NK-92 treated with Interleukin-12 subunit alpha and Interleukin-12 subunit beta, amount 100 ng/mL, for 24 hours (cell line): ENCODE data around the gene COL2A1.

Experiments
- DNase-seq: peaks from one replicate; lab custom pipeline; 2025; lab: John Stamatoyannopoulos, UW

The COL2A1 gene

DNA sequence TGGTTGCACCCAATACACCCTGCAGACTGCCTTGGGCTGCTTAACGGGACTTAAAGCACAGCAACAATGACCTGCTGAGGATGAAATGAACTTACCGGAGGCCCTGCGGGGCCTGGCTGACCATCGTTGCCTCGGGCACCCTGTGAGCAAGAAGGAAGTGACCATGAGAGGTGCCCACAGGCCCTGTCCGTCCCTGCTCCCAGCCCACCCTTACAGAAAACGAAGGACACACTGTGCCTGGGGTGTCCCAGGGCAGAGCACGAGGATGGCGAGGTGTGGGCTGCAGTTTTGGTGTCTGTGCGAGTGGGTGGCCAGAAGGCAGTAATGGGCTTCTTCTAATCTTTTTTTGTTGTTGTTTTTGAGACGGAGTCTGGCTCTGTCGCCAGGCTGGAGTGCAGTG lies 14.6 kb downstream of the COL2A1 start:
- no peak for DNase-seq

DNA sequence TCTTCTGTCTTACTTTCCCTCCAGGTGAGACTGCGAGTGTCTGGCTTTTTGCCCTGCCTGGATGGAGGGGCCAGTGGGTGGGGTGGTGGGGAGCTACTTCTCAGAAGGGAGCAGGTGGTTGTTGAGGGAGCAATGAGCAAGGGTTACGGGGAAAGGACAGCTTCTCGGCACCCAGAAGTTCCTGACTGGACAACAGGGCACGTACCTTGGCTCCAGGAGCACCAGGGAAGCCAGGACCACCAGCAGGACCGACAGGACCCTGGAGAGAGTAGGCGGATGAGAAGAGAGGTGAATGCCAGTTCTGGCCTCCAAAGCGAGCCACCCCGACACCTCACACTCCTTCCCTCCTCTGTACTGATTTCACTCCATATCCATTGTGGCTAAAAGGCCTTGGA lies 15.3 kb downstream of the COL2A1 start:
- no peak for DNase-seq

DNA sequence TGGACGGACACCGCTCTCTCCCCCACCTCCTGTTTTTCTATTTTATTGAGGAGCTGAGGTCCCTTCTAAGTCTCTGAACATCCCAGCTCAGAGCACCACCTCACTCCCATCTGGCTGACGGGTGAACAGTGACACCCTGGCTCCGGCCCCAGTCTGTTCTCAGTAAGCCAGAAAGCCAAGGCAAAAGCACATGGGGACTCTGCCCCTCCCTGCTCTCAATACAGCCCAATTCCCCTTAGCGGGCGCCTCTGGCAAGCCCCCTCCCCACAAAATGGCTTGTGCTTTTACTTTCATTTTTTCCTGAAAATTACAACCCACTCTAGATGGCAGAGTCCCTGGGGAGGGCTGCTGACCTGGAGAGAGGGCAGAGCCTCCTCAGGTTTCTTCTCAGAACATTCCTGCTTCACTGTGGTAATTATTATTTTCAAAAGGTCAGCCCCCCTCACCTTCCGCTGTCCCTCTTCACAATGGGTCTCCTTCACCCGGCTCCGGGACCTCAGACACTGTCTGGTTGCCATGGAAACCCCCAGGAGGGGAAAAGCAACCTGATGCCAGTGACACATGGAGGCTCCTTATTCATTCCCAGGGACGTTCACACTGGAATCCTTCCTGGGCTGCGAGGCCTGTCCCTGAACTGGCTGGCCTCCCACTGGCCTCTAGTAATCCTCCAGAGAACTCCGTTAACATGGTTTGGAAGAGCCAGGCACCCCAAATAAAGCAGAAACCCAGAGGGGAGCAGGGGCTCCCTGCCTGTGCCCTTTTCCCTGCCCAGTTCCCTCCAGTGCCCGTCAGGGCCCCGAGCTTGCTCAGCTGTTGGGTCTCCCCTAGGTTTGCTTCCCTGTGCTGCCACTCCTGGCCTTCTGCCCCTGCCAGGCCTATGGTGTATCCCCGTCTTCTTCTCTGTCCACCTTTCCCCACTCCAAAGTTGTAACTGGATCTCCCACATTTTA lies 15.9 kb downstream of the COL2A1 start:
- DNase-seq = no peak

GRCh38 chr12:47987411-47988072 lies 16.7 kb downstream of the COL2A1 start:
- DNase-seq = no peak

GRCh38 chr12:47986832-47987231 lies 17.4 kb downstream of the COL2A1 start:
- DNase-seq = no peak

GRCh38 chr12:47986291-47986660 lies 18.0 kb downstream of the COL2A1 start:
- DNase-seq = no peak

GRCh38 chr12:47985596-47986290 lies 18.5 kb downstream of the COL2A1 start:
- no peak for DNase-seq

- no peak for DNase-seq
These were observed 19.9 kb downstream of the COL2A1 start for GRCh38 chr12:47984331-47984801.

GRCh38 chr12:47983541-47984115 lies 20.6 kb downstream of the COL2A1 start:
- no peak for DNase-seq

- DNase-seq = no peak
These were observed 21.5 kb downstream of the COL2A1 start for GRCh38 chr12:47982770-47983169.

GRCh38 chr12:47982311-47982710 lies 22.0 kb downstream of the COL2A1 start:
- DNase-seq = no peak

GRCh38 chr12:47981496-47982260 lies 22.6 kb downstream of the COL2A1 start:
- no peak for DNase-seq

DNA sequence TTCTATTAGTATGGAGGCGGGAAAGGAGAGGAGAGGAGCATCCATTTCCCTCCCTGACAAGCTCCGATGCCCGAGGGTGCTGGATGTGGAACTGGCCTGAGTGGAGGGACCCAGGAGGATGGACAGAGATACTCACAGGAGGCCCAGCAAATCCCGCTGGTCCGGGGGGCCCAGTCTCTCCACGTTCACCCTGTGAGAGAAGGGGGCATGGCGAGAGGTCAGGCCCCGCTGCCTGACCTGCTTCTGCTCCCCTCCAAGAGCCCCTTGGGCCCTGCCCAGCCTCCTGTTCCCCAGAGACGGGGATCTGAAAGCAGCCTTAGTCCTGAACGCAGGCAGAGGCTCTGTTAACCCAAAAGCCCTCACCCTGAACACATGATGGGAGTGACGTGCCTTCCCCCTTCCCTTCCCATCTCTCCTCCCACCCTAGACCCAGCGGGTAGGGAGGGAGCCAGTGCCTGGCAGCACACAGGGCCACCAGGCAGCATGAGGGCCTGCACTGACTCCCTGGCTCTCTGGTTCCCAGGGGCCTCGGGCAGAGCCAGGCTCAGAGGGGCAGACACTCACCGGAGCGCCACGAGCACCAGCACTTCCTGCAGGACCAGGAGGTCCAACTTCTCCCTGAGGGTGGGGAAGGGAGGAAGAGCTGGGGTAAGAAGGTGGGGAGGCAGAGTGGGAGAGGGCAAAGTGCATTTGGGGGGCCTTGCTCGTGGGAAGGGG lies 23.3 kb downstream of the COL2A1 start:
- DNase-seq = no peak

- DNase-seq = no peak
These were observed 24.1 kb downstream of the COL2A1 start for GRCh38 chr12:47980197-47980596.

DNA sequence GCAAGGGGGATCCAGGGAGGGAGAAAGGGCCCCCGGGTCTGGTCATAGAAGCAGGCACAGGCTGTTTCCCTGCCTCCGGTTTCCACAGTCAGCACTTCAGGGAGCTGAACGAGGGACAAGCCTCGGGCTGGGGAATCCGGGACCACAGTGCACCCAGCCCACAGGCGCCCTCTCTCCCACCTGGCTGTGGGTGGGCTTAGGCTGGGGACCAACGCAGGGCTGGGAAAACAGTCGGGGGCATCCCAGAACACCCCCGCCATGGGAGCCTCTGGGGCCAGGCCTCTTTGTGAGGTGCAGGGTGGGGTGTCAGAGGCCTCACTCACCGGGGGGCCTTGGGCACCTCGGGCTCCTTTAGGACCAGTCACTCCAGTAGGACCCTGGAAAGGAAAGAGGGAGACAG lies 24.6 kb downstream of the COL2A1 start:
- DNase-seq = no peak

- DNase-seq = no peak
These were observed 25.1 kb downstream of the COL2A1 start for GRCh38 chr12:47979166-47979565.

DNA sequence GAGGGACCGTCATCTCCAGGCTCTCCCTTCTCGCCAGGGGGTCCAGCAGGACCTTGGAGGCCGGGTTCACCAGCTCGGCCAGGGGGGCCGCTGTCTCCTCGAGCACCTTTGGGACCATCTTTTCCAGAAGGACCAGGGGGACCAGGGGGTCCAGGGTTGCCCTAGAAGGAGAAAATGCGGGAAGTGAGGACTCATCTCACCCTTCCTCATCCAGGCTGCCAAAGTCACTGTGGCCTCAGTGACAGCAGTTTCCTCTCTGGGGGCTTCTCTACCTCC lies 25.7 kb downstream of the COL2A1 start:
- no peak for DNase-seq

- DNase-seq = no peak
These were observed 26.3 kb downstream of the COL2A1 start for GRCh38 chr12:47977772-47978597.

DNA sequence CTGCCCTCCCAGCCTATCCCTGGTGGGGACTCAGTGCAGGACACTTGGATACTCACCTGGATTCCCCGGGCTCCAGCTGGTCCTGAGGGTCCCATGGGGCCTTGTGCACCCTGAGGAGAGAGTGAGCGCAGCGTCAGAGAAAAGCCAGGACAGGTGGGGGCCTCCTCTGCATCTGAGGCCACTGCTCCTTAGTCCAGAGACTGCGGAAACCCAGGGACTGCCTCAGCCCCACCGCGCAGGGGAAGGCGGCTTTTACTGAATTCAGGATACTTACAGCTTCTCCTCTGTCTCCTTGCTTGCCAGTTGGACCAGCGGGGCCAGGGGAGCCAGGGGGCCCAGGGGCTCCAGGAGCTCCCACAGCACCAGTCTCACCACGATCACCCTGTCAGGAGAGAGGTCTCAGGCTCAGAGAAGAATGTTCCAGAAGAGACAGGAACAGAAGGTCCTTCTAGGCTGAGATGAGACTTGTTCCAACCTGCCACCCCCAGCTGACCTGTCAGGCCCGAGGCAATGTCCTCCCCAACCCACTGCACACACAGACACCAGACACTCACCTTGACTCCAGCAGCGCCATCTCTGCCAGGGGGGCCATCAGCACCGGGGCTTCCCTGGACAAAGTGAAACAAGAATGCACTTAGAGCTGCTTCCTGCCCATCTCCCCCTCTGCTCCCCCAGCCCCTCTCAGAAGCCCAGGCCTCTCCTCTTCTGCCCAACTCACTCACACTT lies 27.1 kb downstream of the COL2A1 start:
- DNase-seq = no peak

DNA sequence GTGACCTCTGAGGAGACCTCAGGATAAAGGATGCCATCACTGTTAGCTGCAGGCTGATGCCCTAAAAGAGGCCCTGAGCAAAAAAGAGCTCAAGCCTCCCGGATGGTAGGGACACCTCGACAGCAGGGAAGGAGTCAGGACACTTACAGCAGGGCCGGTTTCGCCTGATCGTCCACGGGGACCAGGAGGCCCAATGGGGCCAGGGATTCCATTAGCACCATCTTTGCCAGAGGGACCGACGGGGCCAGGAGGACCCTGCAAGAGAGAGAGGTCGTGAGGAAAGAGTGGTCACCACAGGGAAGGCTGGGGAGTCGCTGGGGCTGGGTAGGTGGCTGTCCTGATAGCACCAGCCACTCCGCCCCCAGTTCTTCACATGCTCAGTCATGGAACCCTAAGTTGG lies 28.5 kb downstream of the COL2A1 start:
- no peak for DNase-seq
